HCT116 (cell line): Measurements from ENCODE around the gene GLIPR1. TPM values are rescaled to one million over a fixed set of nuclear protein-coding genes. Genes with fewer than 3 reads are reported as not detected.

Source experiments
- ATAC-seq: fragments of 200-7000 bp; cut with Tn5 transposase; 2 replicates; pipeline ENCODE4 v1.9.1; 2020; ENCODE audit warnings: mild to moderate bottlenecking, moderate library complexity
- BruUV-seq: library from RNA; stranded (reverse); fragments of 400-500 nt; replicated peaks from 2 replicates; lab custom pipeline; 2021; lab: Mats Ljungman, UMichigan
- CTCF ChIA-PET: fragments of 300-600 bp; sonication (Branson Sonifier 250); formaldehyde crosslinking; loops from one replicate; lab custom pipeline; 2021; ENCODE audit warnings: antibody characterized with exemption; lab: Charles Lee
- POLR2A ChIA-PET: fragments of 300-600, 350-600 bp; sonication (Branson Sonifier 250); formaldehyde crosslinking; loops from one replicate; lab custom pipeline; 2021; ENCODE audit warnings: antibody characterized with exemption; lab: Charles Lee
- RAD21 ChIA-PET, 2 experiments: fragments of 300-600 bp; sonication (Branson Sonifier 250); formaldehyde crosslinking; loops; one replicate each; lab custom pipeline; 2023; ENCODE audit warnings: low total read pairs in 2 of 2; ENCODE audit not compliant: uncharacterized antibody in 2 of 2, unreplicated experiment in 2 of 2, low non-redundant PET in 1 of 2; lab: Charles Lee
- DNase-seq: peaks from one replicate; pipeline ENCODE4 v3.0.0-alpha.2; 2010; ENCODE audit warnings: low read depth, low spot score
- H2AFZ ChIP-seq: fragments of 200-600 bp; shearing (Covaris generic), sonication (generic); 2 replicates; pipeline ENCODE4 v1.6.1; 2017; ENCODE audit warnings: low read depth, mixed run types, mixed read lengths, antibody characterized with exemption, low read length; ENCODE audit not compliant: poor library complexity, severe bottlenecking
- H3K27ac ChIP-seq: 2 replicates; pipeline ENCODE4 v1.5.1; 2012; ENCODE audit warnings: low read depth, low read length
- H3K27me3 ChIP-seq: fragments of 200-600 bp; sonication (generic); 2 replicates; pipeline ENCODE4 v1.6.1; 2016; ENCODE audit warnings: mixed run types, low read length, mixed read lengths; ENCODE audit not compliant: insufficient read depth
- H3K36me3 ChIP-seq, 2 experiments: fragments of 200-500 bp in 1 of 2; fragments of 200-600 bp in 1 of 2; sonication (Bioruptor generic) in 1 of 2; sonication (generic) in 1 of 2; 2 replicates each; pipeline versions ENCODE4 v1.5.1 to v1.6.1; 2014 to 2016; ENCODE audit warnings: low read length in 2 of 2, inconsistent platforms in 1 of 2, mixed read lengths in 1 of 2, mixed run types in 1 of 2; ENCODE audit not compliant: insufficient read depth in 2 of 2, control insufficient read depth in 1 of 2
- H3K4me1 ChIP-seq, 2 experiments: fragments of 200-600 bp in 1 of 2; sonication (generic) in 1 of 2; 2 replicates each; pipeline versions ENCODE4 v1.5.1 to v1.6.1; 2012 to 2017; ENCODE audit warnings: low read length in 2 of 2, inconsistent platforms in 1 of 2, mild to moderate bottlenecking in 1 of 2, mixed read lengths in 1 of 2, mixed run types in 1 of 2, moderate library complexity in 1 of 2; ENCODE audit not compliant: insufficient read depth in 2 of 2, control insufficient read depth in 1 of 2
- H3K4me2 ChIP-seq: fragments of 200-600 bp; sonication (generic); 2 replicates; pipeline ENCODE4 v1.6.1; 2017; ENCODE audit warnings: mixed run types, low read length, mixed read lengths
- H3K4me3 ChIP-seq, 2 experiments: fragments of 200-600 bp in 1 of 2; sonication (generic) in 1 of 2; replicated peaks in 1 of 2; 2 replicates each; pipeline ENCODE4 v1.5.1; 2011 to 2016; ENCODE audit warnings: low read length in 2 of 2, control low read depth in 1 of 2, low read depth in 1 of 2, mild to moderate bottlenecking in 1 of 2, mixed read lengths in 1 of 2, mixed run types in 1 of 2
- H3K79me2 ChIP-seq: fragments of 200-600 bp; sonication (generic); 2 replicates; pipeline ENCODE4 v1.6.1; 2017; ENCODE audit warnings: mild to moderate bottlenecking, mixed run types, low read length, moderate library complexity, mixed read lengths; ENCODE audit not compliant: insufficient read depth
- H3K9ac ChIP-seq: fragments of 200-600 bp; sonication (generic); 2 replicates; pipeline ENCODE4 v1.6.1; 2016; ENCODE audit warnings: low read length, mixed read lengths
- H3K9me2 ChIP-seq: fragments of 200-600 bp; sonication (generic), shearing (Covaris generic); 2 replicates; pipeline ENCODE4 v1.6.1; 2017; ENCODE audit warnings: mixed run types, mild to moderate bottlenecking, moderate library complexity; ENCODE audit not compliant: insufficient read depth
- H3K9me3 ChIP-seq, 2 experiments: fragments of 200-500 bp in 1 of 2; fragments of 200-600 bp in 1 of 2; sonication (Bioruptor generic) in 1 of 2; sonication (generic) in 1 of 2; 2 replicates each; pipeline ENCODE4 v1.6.1; 2014 to 2017; ENCODE audit warnings: low read length in 2 of 2, mixed read lengths in 2 of 2, inconsistent platforms in 1 of 2, low read depth in 1 of 2, mild to moderate bottlenecking in 1 of 2, mixed run types in 1 of 2, moderate library complexity in 1 of 2; ENCODE audit not compliant: control insufficient read depth in 1 of 2, insufficient read depth in 1 of 2
- H4K20me1 ChIP-seq: fragments of 200-600 bp; sonication (generic), shearing (Covaris generic); 2 replicates; pipeline ENCODE4 v1.6.1; 2017; ENCODE audit warnings: mixed run types, mild to moderate bottlenecking, moderate library complexity; ENCODE audit not compliant: insufficient read depth
- CBX3 ChIP-seq: IDR thresholded peaks from 2 replicates; pipeline ENCODE4 v1.6.1; 2012; ENCODE audit warnings: low read depth
- EGR1 ChIP-seq: IDR thresholded peaks from 2 replicates; pipeline ENCODE4 v1.6.1; 2012; ENCODE audit warnings: low read depth
- ELF1 ChIP-seq: IDR thresholded peaks from 2 replicates; pipeline ENCODE4 v1.6.1; 2012; ENCODE audit warnings: low read depth, borderline replicate concordance
- EZH2 ChIP-seq: fragments of 200-600 bp; sonication (generic); IDR thresholded peaks from 2 replicates; pipeline ENCODE4 v1.6.1; 2017; ENCODE audit warnings: antibody characterized with exemption, mixed run types
- EZH2phosphoT487 ChIP-seq: fragments of 200-600 bp; IDR thresholded peaks from 2 replicates; pipeline ENCODE4 v1.6.1; 2018; ENCODE audit warnings: antibody characterized with exemption, borderline replicate concordance
- FOSL1 ChIP-seq: IDR thresholded peaks from 2 replicates; pipeline ENCODE4 v1.6.1; 2012; ENCODE audit warnings: low read depth
- POLR2AphosphoS5 ChIP-seq: IDR thresholded peaks from 2 replicates; pipeline ENCODE4 v1.6.1; 2011; ENCODE audit warnings: mild to moderate bottlenecking, low read depth, low read length, moderate library complexity
- RAD21 ChIP-seq: IDR thresholded peaks from 2 replicates; pipeline ENCODE4 v1.6.1; 2012; ENCODE audit warnings: low read depth, mild to moderate bottlenecking
- REST ChIP-seq: IDR thresholded peaks from 2 replicates; pipeline ENCODE4 v1.6.1; 2012; ENCODE audit warnings: low read depth
- SIN3A ChIP-seq: IDR thresholded peaks from 2 replicates; pipeline ENCODE4 v1.6.1; 2012; ENCODE audit warnings: low read depth
- SP1 ChIP-seq: IDR thresholded peaks from 2 replicates; pipeline ENCODE4 v1.6.1; 2012; ENCODE audit warnings: low read depth
- SRF ChIP-seq: IDR thresholded peaks from 2 replicates; pipeline ENCODE4 v1.6.1; 2012; ENCODE audit warnings: low read depth
- TCF7L2 ChIP-seq: IDR thresholded peaks from 2 replicates; pipeline ENCODE4 v1.7.0; 2011; ENCODE audit warnings: borderline replicate concordance, inconsistent platforms; ENCODE audit not compliant: insufficient read depth, insufficient read length; ENCODE audit errors: extremely low read depth
- YY1 ChIP-seq: IDR thresholded peaks from 2 replicates; pipeline ENCODE4 v1.6.1; 2011; ENCODE audit warnings: low read length, low read depth, moderate library complexity, mild to moderate bottlenecking; ENCODE audit not compliant: insufficient replicate concordance; ENCODE audit errors: extremely low read depth
- ZBTB33 ChIP-seq: IDR thresholded peaks from 2 replicates; pipeline ENCODE4 v1.6.1; 2011; ENCODE audit warnings: mild to moderate bottlenecking, low read length, moderate library complexity; ENCODE audit not compliant: insufficient replicate concordance; ENCODE audit errors: extremely low read depth
- ZFX ChIP-seq: fragments of 450-650 bp; IDR thresholded peaks from 2 replicates; pipeline ENCODE4 v1.6.1; 2017
- ZNF274 ChIP-seq: fragments of 200-500 bp; sonication (Bioruptor generic); IDR thresholded peaks from 2 replicates; pipeline ENCODE4 v1.6.1; 2014; ENCODE audit warnings: mild to moderate bottlenecking, low read depth, low read length, inconsistent platforms
- intact Hi-C: fragments of 100-400 bp; cut with micrococcal nuclease; formaldehyde crosslinking; loops from 2 replicates; pipeline ENCODE4 v1.10.0; 2022
- total RNA-seq: library from RNA; stranded (reverse); gene quantifications from one replicate; pipeline ENCODE4 v1.2.1, GENCODE V29; 2021; ENCODE audit not compliant: unreplicated experiment
- TF ChIP-seq, protein P1 (sequence below): IDR thresholded peaks from 2 replicates; pipeline ENCODE4 v1.6.1; 2012

Gene GLIPR1
- total RNA-seq, 1 experiment from 2014 or later: 0.39 TPM

DNA sequence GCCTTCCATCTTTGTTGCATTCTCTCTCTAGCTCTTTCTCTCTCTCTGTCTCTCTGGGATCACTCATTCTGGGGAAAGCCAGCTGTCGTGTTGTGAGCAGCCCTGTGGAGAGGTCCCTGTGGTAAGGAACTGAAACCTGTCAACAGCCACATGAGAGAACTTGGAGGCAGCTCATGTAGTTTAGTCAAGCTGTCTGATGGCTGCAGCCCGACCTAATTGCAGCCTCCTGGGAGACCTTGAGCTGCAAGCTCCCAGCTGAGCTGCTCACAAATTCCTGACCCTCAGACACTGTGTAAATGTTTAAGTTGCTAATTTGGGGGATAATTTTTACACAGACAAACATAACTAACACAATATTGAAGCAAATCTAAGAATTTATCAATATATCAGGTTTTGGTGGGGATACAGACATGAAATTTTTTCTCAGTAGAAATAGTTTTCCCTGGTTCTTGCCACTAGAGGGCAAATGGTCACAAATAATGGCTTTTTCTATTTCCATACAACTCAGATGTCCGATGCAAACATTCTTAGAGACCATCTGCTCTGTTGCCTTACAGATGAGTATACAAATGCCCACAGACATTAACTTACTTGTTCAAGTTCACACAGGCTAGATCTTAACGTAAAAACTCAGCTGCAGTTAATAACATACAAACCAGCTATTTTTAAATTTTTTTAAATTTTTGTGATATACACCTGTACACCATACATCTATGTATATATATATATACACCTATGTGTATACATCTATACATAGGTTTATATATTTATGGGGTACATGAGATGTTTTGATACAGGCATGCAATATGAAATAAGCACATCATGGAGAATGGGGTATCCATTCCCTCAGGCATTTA lies 46.3 kb downstream of the GLIPR1 start:
- H3K27ac ChIP-seq: peak overlapping the region; percentile 72
- peak overlapping the region; percentile 30 for H3K4me2 ChIP-seq
- BruUV-seq: no TSS peak
- ChIA-PET RAD21 (interaction anchor here (0.8 to 1.9 kb wide), 4 partner anchors 97 to 928 kb away, joined by 3 to 4 read pairs (median 3); no protein-coding TSS in a partner anchor), CTCF (interaction anchor here (0.7 to 1.6 kb wide), 11 partner anchors 16 to 1293 kb away, joined by 3 to 7 read pairs (median 3); no protein-coding TSS in a partner anchor), POLR2A (interaction anchor here (0.6 to 1.0 kb wide), 4 partner anchors 378 to 930 kb away, joined by 3 read pairs; no protein-coding TSS in a partner anchor)
- no peaks in the 10 kb centered on the region for H4K20me1 ChIP-seq
- no peaks in the 10 kb centered on the region for H3K36me3 ChIP-seq
- intact Hi-C loops: loop anchor here (1.0 to 5.0 kb wide), 6 partner anchors 95 to 1265 kb away; partner anchors contain the start of gene BBS10
- no peaks in the 10 kb centered on the region for H3K9me3 ChIP-seq
- H3K9me2 ChIP-seq: no peaks in the 10 kb centered on the region
- peak overlapping the region; percentile 26; the same call in 1 of the 2 replicates for H3K9ac ChIP-seq
- peak; percentile 76 for ATAC-seq
- no peaks in the 10 kb centered on the region for H3K79me2 ChIP-seq
- peak overlapping the region; percentile 36 for H2AFZ ChIP-seq
- peak; percentile 40 for DNase-seq
- peaks cover 17 to 35% of the 10 kb centered on the region in 2 experiments for H3K4me1 ChIP-seq
- H3K4me3 ChIP-seq: no peak overlapping the region
- H3K27me3 ChIP-seq: no peaks in the 10 kb centered on the region
- TF ChIP-seq EZH2 (no peak), EGR1 (no peak), SRF (no peak), TCF7L2 (no peak), EZH2phosphoT487 (no peak), ZFX (no peak), ZBTB33 (no peak), SIN3A (peak; percentile 22; the same call in 1 of the 2 replicates), ELF1 (no peak), CBX3 (no peak), FOSL1 (no peak), SP1 (0 out of 2 replicates have a peak, but pooled peaks have one; percentile 22), POLR2AphosphoS5 (no peak), REST (no peak), ZNF274 (no peak), RAD21 (peak; percentile 95), YY1 (no peak)
- TF ChIP-seq, protein P1, sequence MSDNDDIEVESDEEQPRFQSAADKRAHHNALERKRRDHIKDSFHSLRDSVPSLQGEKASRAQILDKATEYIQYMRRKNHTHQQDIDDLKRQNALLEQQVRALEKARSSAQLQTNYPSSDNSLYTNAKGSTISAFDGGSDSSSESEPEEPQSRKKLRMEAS: no peak; the same call in 1 of the 2 replicates
